Measurements from ENCODE around the gene IMP3. TPM values are rescaled to one million over a fixed set of nuclear protein-coding genes. Genes with fewer than 3 reads are reported as not detected.
"Not testable (repeated sequence)": the region's sequence is repeated elsewhere in the genome, so short reads cannot be mapped to it uniquely, and the experiment has no call there.

The IMP3 gene
- total and polyA plus RNA-seq, 2 donors (not counting 3 experiments of a cell fraction or from before 2014, with no cell fraction given) = 41.3 to 64.0 TPM

DNA sequence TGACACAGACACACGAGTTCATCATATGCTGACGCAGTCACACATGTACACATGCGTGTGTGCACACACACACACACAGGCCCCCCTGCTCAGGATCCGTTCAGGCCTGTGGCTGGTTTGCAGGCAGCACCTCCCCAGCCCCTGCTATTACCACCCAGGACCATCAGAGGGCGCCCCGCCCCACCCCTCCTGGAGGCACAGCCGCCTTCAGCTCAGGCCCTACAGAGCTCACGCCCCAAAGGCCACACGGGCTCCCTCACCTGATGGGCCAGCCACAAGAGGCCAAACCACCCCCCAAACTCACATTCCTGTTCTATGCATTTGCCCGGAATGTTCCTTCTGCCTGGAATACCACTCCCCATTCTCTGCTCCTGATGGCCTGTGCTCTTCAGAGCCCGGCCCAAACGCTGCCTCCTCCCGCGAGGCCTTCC lies 46.2 kb upstream of the IMP3 start:
- H3K79me2 ChIP-seq (ENCODE audit: control insufficient read depth, insufficient read depth, low read length); dilution Hi-C loops (cut with MboI; ENCODE audit: extremely low pct_ligation_motif_present, low sequenced_read_pairs); H4K20me1 ChIP-seq (replicated peaks; ENCODE audit: control insufficient read depth, extremely low read depth, insufficient read depth, low read length); H3K9ac ChIP-seq (replicated peaks; ENCODE audit: extremely low read depth, insufficient read depth, low read length); H3K27ac ChIP-seq (ENCODE audit: insufficient read depth, low read depth, low read length); H3K9me1 ChIP-seq (replicated peaks; ENCODE audit: control insufficient read depth, extremely low read depth, insufficient read depth, low read length); H3K9me3 ChIP-seq (replicated peaks; ENCODE audit: control insufficient read depth, insufficient read depth, low read length); H3K4me1 ChIP-seq (ENCODE audit: control insufficient read depth, extremely low read depth, insufficient read depth, low read length); H3K4me3 ChIP-seq (replicated peaks in 1 of 3; ENCODE audit: insufficient read depth in 1 of 3, low read depth in 1 of 3, low read length in 3 of 3); H3K4me2 ChIP-seq (ENCODE audit: insufficient read depth, low read length); H2AFZ ChIP-seq (ENCODE audit: low read depth, low read length); H3K36me3 ChIP-seq (ENCODE audit: control insufficient read depth in 2 of 2, extremely low read depth in 1 of 2, insufficient read depth in 2 of 2, low read length in 2 of 2); BruUV-seq (replicated peaks): not testable (repeated sequence)
- intact Hi-C loops (cut with micrococcal nuclease) = loop anchor here (1.0 kb wide), 1 partner anchor 116 kb away; no protein-coding TSS in a partner anchor
- ChIA-PET POLR2A (interaction anchor here (0.6 kb wide), 2 partner anchors 65 to 73 kb away, joined by 3 to 6 read pairs; no protein-coding TSS in a partner anchor), CTCF (interaction anchor here (0.6 to 5.3 kb wide), 27 partner anchors 8 to 657 kb away, joined by 3 to 59 read pairs (median 4); partner anchors contain the start of genes IMP3, MAN2C1, PTPN9 and SNUPN)
- TF ChIP-seq, protein P1, sequence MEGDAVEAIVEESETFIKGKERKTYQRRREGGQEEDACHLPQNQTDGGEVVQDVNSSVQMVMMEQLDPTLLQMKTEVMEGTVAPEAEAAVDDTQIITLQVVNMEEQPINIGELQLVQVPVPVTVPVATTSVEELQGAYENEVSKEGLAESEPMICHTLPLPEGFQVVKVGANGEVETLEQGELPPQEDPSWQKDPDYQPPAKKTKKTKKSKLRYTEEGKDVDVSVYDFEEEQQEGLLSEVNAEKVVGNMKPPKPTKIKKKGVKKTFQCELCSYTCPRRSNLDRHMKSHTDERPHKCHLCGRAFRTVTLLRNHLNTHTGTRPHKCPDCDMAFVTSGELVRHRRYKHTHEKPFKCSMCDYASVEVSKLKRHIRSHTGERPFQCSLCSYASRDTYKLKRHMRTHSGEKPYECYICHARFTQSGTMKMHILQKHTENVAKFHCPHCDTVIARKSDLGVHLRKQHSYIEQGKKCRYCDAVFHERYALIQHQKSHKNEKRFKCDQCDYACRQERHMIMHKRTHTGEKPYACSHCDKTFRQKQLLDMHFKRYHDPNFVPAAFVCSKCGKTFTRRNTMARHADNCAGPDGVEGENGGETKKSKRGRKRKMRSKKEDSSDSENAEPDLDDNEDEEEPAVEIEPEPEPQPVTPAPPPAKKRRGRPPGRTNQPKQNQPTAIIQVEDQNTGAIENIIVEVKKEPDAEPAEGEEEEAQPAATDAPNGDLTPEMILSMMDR (IDR thresholded peaks at IDR 0.05; ENCODE audit: extremely low read depth in 1 of 2, insufficient read depth in 1 of 2, low read depth in 1 of 2, low read length in 2 of 2) = peak; percentile 42 to 76
- DNase-seq (ENCODE audit: low read depth, low spot score) (peak; percentile 63), FAIRE-seq (peak; percentile 76)
- peaks cover 20 to 29% of the 10 kb centered on the region in 2 experiments for H3K27me3 ChIP-seq (ENCODE audit: control insufficient read depth in 2 of 2, insufficient read depth in 2 of 2, low read length in 2 of 2)

DNA sequence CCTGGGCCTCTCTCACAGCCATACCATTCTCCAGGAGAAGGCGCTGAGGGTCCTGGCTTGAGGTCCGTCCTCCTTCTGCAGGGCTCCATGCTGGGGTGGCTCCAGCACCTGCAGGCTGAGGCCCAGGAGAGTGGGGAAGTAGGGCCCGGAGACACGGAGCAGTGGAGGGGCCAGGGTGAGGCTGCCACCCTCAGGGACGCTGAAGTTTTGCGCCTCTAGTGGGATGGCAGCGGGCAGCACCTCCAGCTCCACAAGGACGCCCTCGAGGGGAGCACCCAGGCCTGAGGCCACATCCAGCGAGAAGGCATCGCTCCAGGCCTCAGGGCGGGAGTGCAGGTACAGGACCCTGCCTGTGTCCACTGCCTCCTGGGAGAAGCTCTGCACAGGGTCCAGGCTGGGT lies 45.2 kb upstream of the IMP3 start:
- intact Hi-C loops (cut with micrococcal nuclease) = no loop called here
- CTCF ChIA-PET = interaction anchor here (1.0 to 8.3 kb wide), 12 partner anchors 25 to 476 kb away, joined by 3 to 65 read pairs (median 6); partner anchors contain the start of genes IMP3, MAN2C1, SIN3A and SNX33

More for the DNA sequence above, 45.2 kb upstream of the IMP3 start:
- Histone ChIP-seq H3K4me1 (ENCODE audit: control insufficient read depth, extremely low read depth, insufficient read depth, low read length) (no peaks in the 10 kb centered on the region), H2AFZ (ENCODE audit: low read depth, low read length) (no peak overlapping the region), H3K9me3 (replicated peaks; ENCODE audit: control insufficient read depth, insufficient read depth, low read length) (no peaks in the 10 kb centered on the region), H3K4me2 (ENCODE audit: insufficient read depth, low read length) (no peak overlapping the region), H3K9ac (replicated peaks; ENCODE audit: extremely low read depth, insufficient read depth, low read length) (no peak overlapping the region), H3K79me2 (ENCODE audit: control insufficient read depth, insufficient read depth, low read length) (no peaks in the 10 kb centered on the region), H3K9me1 (replicated peaks; ENCODE audit: control insufficient read depth, extremely low read depth, insufficient read depth, low read length) (no peaks in the 10 kb centered on the region), H3K27me3 (ENCODE audit: control insufficient read depth in 2 of 2, insufficient read depth in 2 of 2, low read length in 2 of 2) (peaks cover 14 to 21% of the 10 kb centered on the region in 2 experiments), H4K20me1 (replicated peaks; ENCODE audit: control insufficient read depth, extremely low read depth, insufficient read depth, low read length) (no peaks in the 10 kb centered on the region), H3K27ac (ENCODE audit: insufficient read depth, low read depth, low read length) (no peak overlapping the region), H3K36me3 (ENCODE audit: control insufficient read depth in 2 of 2, extremely low read depth in 1 of 2, insufficient read depth in 2 of 2, low read length in 2 of 2) (no peaks in the 10 kb centered on the region), H3K4me3 (replicated peaks in 1 of 3; ENCODE audit: insufficient read depth in 1 of 3, low read depth in 1 of 3, low read length in 3 of 3) (no peak overlapping the region)
- POLR2A ChIA-PET = no interaction called here
- BruUV-seq (replicated peaks) = no TSS peak
- no peak for TF ChIP-seq EZH2 (IDR thresholded peaks at IDR 0.05; ENCODE audit: borderline replicate concordance, low read depth, low read length, severe bottlenecking)
- no peak for TF ChIP-seq GATA2 (IDR thresholded peaks at IDR 0.05; ENCODE audit: insufficient read depth, insufficient read length, low read depth, low read length)
- TF ChIP-seq MYC (IDR thresholded peaks at IDR 0.05; ENCODE audit: low read depth, low read length) = no peak
- no peak for TF ChIP-seq JUN (IDR thresholded peaks at IDR 0.05; ENCODE audit: borderline replicate concordance, insufficient read depth, insufficient read length, low read depth)
- TF ChIP-seq, protein P1 (IDR thresholded peaks at IDR 0.05; ENCODE audit: extremely low read depth in 1 of 2, insufficient read depth in 1 of 2, low read depth in 1 of 2, low read length in 2 of 2) = no peak
- TF ChIP-seq POLR2AphosphoS5 (IDR thresholded peaks at IDR 0.05; ENCODE audit: insufficient read depth, low read depth, low read length) = no peak
- no peak for TF ChIP-seq POLR2A (IDR thresholded peaks at IDR 0.05; ENCODE audit: low read depth, low read length)
- TF ChIP-seq, protein P2, sequence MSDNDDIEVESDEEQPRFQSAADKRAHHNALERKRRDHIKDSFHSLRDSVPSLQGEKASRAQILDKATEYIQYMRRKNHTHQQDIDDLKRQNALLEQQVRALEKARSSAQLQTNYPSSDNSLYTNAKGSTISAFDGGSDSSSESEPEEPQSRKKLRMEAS (IDR thresholded peaks at IDR 0.05; ENCODE audit: insufficient read depth, insufficient read length) = no peak
- TF ChIP-seq FOS (IDR thresholded peaks at IDR 0.05; ENCODE audit: borderline replicate concordance, insufficient read depth, low read length) = no peak
- dilution Hi-C loops (cut with MboI; ENCODE audit: extremely low pct_ligation_motif_present, low sequenced_read_pairs) = no loop called here
- DNase-seq (ENCODE audit: low read depth, low spot score) (no peak), FAIRE-seq (no peak)

Data from endothelial cell of umbilical vein (primary cell).